ENCODE data around the gene KASH5. TPM values are rescaled to one million over a fixed set of nuclear protein-coding genes. Genes with fewer than 3 reads are reported as not detected.
A peak's percentile ranks its signal among the peaks of the same experiment; 100 is the strongest.

KASH5 gene
- total and polyA plus RNA-seq, 2 of the 13 experiments (the other 11 are each of a cell fraction or from before 2014, with no cell fraction given): not detected

GRCh38 chr19:49422407-49423070 is 34.5 kb downstream of the KASH5 start:
- intact Hi-C loops (cut with micrococcal nuclease; ENCODE audit: unreplicated experiment) (no loop called here), in situ Hi-C loops (cut with HindIII; ENCODE audit: extremely low pct_ligation_motif_present, low pct_unique_long_range_greater_than_20kb) (no loop called here)
- ChIA-PET CTCF (ENCODE audit: low intra/inter-chr PET ratio, low total read pairs) (no interaction called here), POLR2A (no interaction called here)
- FAIRE-seq: no peak
- peaks cover 16 to 87% of the 10 kb centered on the region in 2 experiments for H3K27me3 ChIP-seq (ENCODE audit: control insufficient read depth in 1 of 2, insufficient read depth in 2 of 2, low read length in 2 of 2)
- DNase-seq (ENCODE audit: low spot score): no peak
- TF ChIP-seq ZBTB14 (CRISPR knock-in tag; IDR thresholded peaks at IDR 0.05) (peak; percentile 58; the same call in 1 of the 2 replicates), SYNCRIP (IDR thresholded peaks at IDR 0.05; ENCODE audit: insufficient read depth, low read depth, low read length) (no peak), MTF1 (CRISPR knock-in tag; IDR thresholded peaks at IDR 0.05) (no peak), CTCF (CRISPR knock-in tag; IDR thresholded peaks at IDR 0.05) (peak; percentile 41), ZNF253 (CRISPR knock-in tag; IDR thresholded peaks at IDR 0.05; ENCODE audit: borderline replicate concordance) (no peak), ZNF687 (CRISPR knock-in tag; IDR thresholded peaks at IDR 0.05) (peak; percentile 18; the same call in 1 of the 2 replicates), EZH2 (conservative IDR thresholded peaks at IDR 0.05; ENCODE audit: low read depth, low read length) (peak; percentile 53; the same call in 1 of the 2 replicates), TFDP1 (CRISPR knock-in tag; IDR thresholded peaks at IDR 0.05; ENCODE audit: borderline replicate concordance) (peak; percentile 17; the same call in 1 of the 2 replicates)
- no peak overlapping the region for H3K27ac ChIP-seq (ENCODE audit: extremely low read length, insufficient read depth, low read length)
- H3K4me1 ChIP-seq (ENCODE audit: insufficient read depth, low read length): 0 out of 2 replicates have a peak, but pooled peaks cover 6% of the 10 kb centered on the region
- H3K79me2 ChIP-seq (ENCODE audit: insufficient read depth, low read length): no peaks in the 10 kb centered on the region
- no peak overlapping the region for H2AFZ ChIP-seq (ENCODE audit: low read length)
- ATAC-seq: peak; percentile 43
- no peaks in the 10 kb centered on the region for H3K36me3 ChIP-seq (replicated peaks in 1 of 2; ENCODE audit: control insufficient read depth in 1 of 2, insufficient read depth in 2 of 2, low read length in 2 of 2)
- H4K20me1 ChIP-seq (ENCODE audit: insufficient read depth, low read length): no peaks in the 10 kb centered on the region
- 16% methylated on average over 24 of the region's 58 CpGs for whole genome bisulfite sequencing (ENCODE audit: low lambda C conversion rate)
- no peaks in the 10 kb centered on the region for H3K9me3 ChIP-seq (ENCODE audit: low read length)
- H3K4me2 ChIP-seq (ENCODE audit: low read depth, low read length): 0 out of 2 replicates have a peak overlapping the region, but pooled peaks have one; percentile 2
- peak overlapping the region in 1 of 3 experiments; percentile 26; a peak in 1 of 6 replicates for H3K4me3 ChIP-seq (replicated peaks in 1 of 3; ENCODE audit: insufficient read depth in 1 of 3, low read depth in 2 of 3, low read length in 3 of 3)
- no TSS peak for BruUV-seq (replicated peaks)
- H3K9ac ChIP-seq (ENCODE audit: insufficient read depth, low read depth, low read length): no peak overlapping the region

Data from HepG2 (cell line).